ENCODE data around the gene NDUFS3.

NDUFS3 gene

GRCh38 chr11:47609675-47610074, 30.8 kb downstream of the NDUFS3 start (continued):
- TF ChIP-seq PBX3 (CRISPR knock-in tag; IDR thresholded peaks at IDR 0.05): no peak
- TF ChIP-seq HOXD13 (CRISPR knock-in tag; IDR thresholded peaks at IDR 0.05; ENCODE audit: borderline replicate concordance): no peak
- TF ChIP-seq ZNF596 (tag by site-specific recombination; IDR thresholded peaks at IDR 0.05): no peak

DNA sequence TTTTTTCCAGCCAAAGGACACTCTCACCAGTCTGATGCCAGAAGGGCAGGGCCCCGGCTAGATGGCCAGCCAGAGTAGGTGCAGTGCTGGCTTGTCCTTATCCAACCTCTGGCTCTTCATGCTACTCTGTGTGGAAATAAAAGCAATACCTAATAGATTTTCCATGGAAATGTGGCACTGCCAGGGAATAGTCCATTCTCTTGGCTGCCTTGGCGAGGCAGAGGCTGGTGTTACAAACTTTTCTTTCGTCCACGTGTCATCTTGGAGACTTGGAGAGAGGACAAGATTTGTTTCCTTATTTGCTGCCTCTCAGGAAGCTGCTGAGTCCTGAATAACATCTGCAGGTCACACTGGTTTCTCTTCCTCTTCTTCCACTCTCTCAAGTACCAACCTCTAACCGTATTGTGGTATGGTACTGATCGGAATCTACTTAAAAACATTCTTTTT, 32.5 kb downstream of the NDUFS3 start:
- Histone ChIP-seq H3K4me3 (ENCODE audit: low read depth, low read length) (no peak overlapping the region), H3K9me3 (ENCODE audit: control insufficient read depth, insufficient read depth, low read depth, low read length) (no peaks in the 10 kb centered on the region), H3K27ac (ENCODE audit: extremely low read depth, low read depth, low read length) (no peak overlapping the region), H3K4me1 (ENCODE audit: control insufficient read depth, insufficient read depth, low read length) (no peaks in the 10 kb centered on the region), H3K36me3 (ENCODE audit: control insufficient read depth in 2 of 2, insufficient read depth in 1 of 2, low read length in 2 of 2) (peaks cover 0 to 18% of the 10 kb centered on the region in 2 experiments; a peak in 2 of 3 replicates)
- POLR2A ChIA-PET: no interaction called here
- CTCF ChIA-PET: no interaction called here
- no peak for TF ChIP-seq ZNF132 (tag by site-specific recombination; IDR thresholded peaks at IDR 0.05; ENCODE audit: borderline replicate concordance)
- no peak for TF ChIP-seq BCL11A (tag by site-specific recombination; IDR thresholded peaks at IDR 0.05; ENCODE audit: low read depth)
- TF ChIP-seq RBAK (tag by site-specific recombination; IDR thresholded peaks at IDR 0.05): no peak
- no peak for TF ChIP-seq HOXC10 (CRISPR knock-in tag; IDR thresholded peaks at IDR 0.05)
- no peak for TF ChIP-seq ZNF548 (tag by site-specific recombination; IDR thresholded peaks at IDR 0.05)
- TF ChIP-seq ZFHX2 (tag by site-specific recombination; conservative IDR thresholded peaks at IDR 0.05): no peak
- TF ChIP-seq ZBTB1 (tag by site-specific recombination; IDR thresholded peaks at IDR 0.05): no peak
- TF ChIP-seq ZNF211 (tag by site-specific recombination; IDR thresholded peaks at IDR 0.05; ENCODE audit: low read depth): no peak
- TF ChIP-seq ZNF174 (tag by site-specific recombination; IDR thresholded peaks at IDR 0.05): no peak
- TF ChIP-seq, protein P1, sequence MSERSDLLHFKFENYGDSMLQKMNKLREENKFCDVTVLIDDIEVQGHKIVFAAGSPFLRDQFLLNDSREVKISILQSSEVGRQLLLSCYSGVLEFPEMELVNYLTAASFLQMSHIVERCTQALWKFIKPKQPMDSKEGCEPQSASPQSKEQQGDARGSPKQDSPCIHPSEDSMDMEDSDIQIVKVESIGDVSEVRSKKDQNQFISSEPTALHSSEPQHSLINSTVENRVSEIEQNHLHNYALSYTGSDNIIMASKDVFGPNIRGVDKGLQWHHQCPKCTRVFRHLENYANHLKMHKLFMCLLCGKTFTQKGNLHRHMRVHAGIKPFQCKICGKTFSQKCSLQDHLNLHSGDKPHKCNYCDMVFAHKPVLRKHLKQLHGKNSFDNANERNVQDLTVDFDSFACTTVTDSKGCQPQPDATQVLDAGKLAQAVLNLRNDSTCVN (tag by site-specific recombination; optimal IDR thresholded peaks at IDR 0.05): no peak
- TF ChIP-seq ZNF248 (tag by site-specific recombination; IDR thresholded peaks at IDR 0.05): no peak
- TF ChIP-seq ZNF76 (tag by site-specific recombination; IDR thresholded peaks at IDR 0.05; ENCODE audit: borderline replicate concordance, low read depth): no peak
- TF ChIP-seq ZNF664 (tag by site-specific recombination; IDR thresholded peaks at IDR 0.05): no peak
- TF ChIP-seq REST (tag by site-specific recombination; IDR thresholded peaks at IDR 0.05): no peak
- no peak for TF ChIP-seq ZNF560 (tag by site-specific recombination; IDR thresholded peaks at IDR 0.05; ENCODE audit: borderline replicate concordance)
- TF ChIP-seq ZNF24 (tag by site-specific recombination; IDR thresholded peaks at IDR 0.05): no peak
- no peak for TF ChIP-seq ZNF701 (tag by site-specific recombination; IDR thresholded peaks at IDR 0.05)
- TF ChIP-seq ZNF488 (tag by site-specific recombination; IDR thresholded peaks at IDR 0.05): no peak
- TF ChIP-seq PBX3 (CRISPR knock-in tag; IDR thresholded peaks at IDR 0.05): no peak

Data from HEK293 (cell line).